T47D (cell line): ENCODE measurements around the gene TMEM108.

Source experiments
- DNase-seq, 2 experiments: peaks; one replicate each; pipeline versions ENCODE4 v3.0.0 to v3.0.0-alpha.2; 2011 to 2012; ENCODE audit warnings: low read depth in 1 of 2, low spot score in 1 of 2
- JUND ChIP-seq: IDR thresholded peaks from 2 replicates; pipeline ENCODE4 v1.6.1; 2012; ENCODE audit warnings: low read depth
- in situ Hi-C: cut with HindIII; loops from 2 replicates; pipeline ENCODE4 v1.10.0; 2016; ENCODE audit warnings: low sequenced_read_pairs, low pct_unique_long_range_greater_than_20kb

TMEM108 gene

GRCh38 chr3:133167340-133168024, 129.3 kb downstream of the TMEM108 start:
- TF ChIP-seq JUND: no peak
- no peak for DNase-seq
- in situ Hi-C loops: no loop called here

- DNase-seq: no peak
- TF ChIP-seq JUND: no peak
- in situ Hi-C loops: no loop called here
Measured at GRCh38 chr3:133168025-133168401, 129.8 kb downstream of the TMEM108 start.

GRCh38 chr3:133169331-133170068, 131.3 kb downstream of the TMEM108 start:
- DNase-seq: no peak
- in situ Hi-C loops: no loop called here
- TF ChIP-seq JUND: no peak

- no peak for TF ChIP-seq JUND
- DNase-seq: no peak
- in situ Hi-C loops: no loop called here
Measured at GRCh38 chr3:133171831-133172230, 133.6 kb downstream of the TMEM108 start.

- DNase-seq: no peak
- in situ Hi-C loops: no loop called here
- no peak for TF ChIP-seq JUND
Measured at GRCh38 chr3:133181392-133182150, 143.4 kb downstream of the TMEM108 start.

- in situ Hi-C loops: no loop called here
- DNase-seq: no peak
- no peak for TF ChIP-seq JUND
Measured at GRCh38 chr3:133187870-133188379, 149.7 kb downstream of the TMEM108 start.

- DNase-seq: peak in 1 of 2 experiments; percentile 52
- no peak for TF ChIP-seq JUND
- in situ Hi-C loops: no loop called here
Measured at GRCh38 chr3:133188996-133189395, 150.8 kb downstream of the TMEM108 start.

GRCh38 chr3:133189893-133190292, 151.7 kb downstream of the TMEM108 start:
- TF ChIP-seq JUND: no peak
- in situ Hi-C loops: no loop called here
- no peak for DNase-seq

GRCh38 chr3:133191818-133192217, 153.6 kb downstream of the TMEM108 start:
- in situ Hi-C loops: no loop called here

GRCh38 chr3:133192363-133192945, 154.3 kb downstream of the TMEM108 start:
- no peak for DNase-seq
- in situ Hi-C loops: no loop called here
- no peak for TF ChIP-seq JUND

More at GRCh38 chr3:133191818-133192217, 153.6 kb downstream of the TMEM108 start:
- DNase-seq: no peak
- no peak for TF ChIP-seq JUND

GRCh38 chr3:133192967-133193366, 154.8 kb downstream of the TMEM108 start:
- in situ Hi-C loops: no loop called here
- no peak for DNase-seq
- TF ChIP-seq JUND: no peak

GRCh38 chr3:133196527-133196926, 158.3 kb downstream of the TMEM108 start:
- TF ChIP-seq JUND: no peak
- DNase-seq: no peak
- in situ Hi-C loops: no loop called here
